HepG2 (cell line): ENCODE measurements around the gene PIK3CG. TPM values are rescaled to one million over a fixed set of nuclear protein-coding genes. Genes with fewer than 3 reads are reported as not detected.

Experiments used
- HNRNPL ChIP-seq: fragments of 200-400 bp; formaldehyde crosslinking; IDR thresholded peaks from 2 replicates; pipeline ENCODE4 v1.6.1; 2017; ENCODE audit warnings: mild to moderate bottlenecking, low read depth, low read length
- ZNF567 ChIP-seq: sonication (generic); formaldehyde crosslinking; IDR thresholded peaks from 2 replicates; pipeline ENCODE4 v1.8.1; 2023; ENCODE audit warnings: mild to moderate bottlenecking, missing genetic modification reagents, borderline replicate concordance
- ZNF574 ChIP-seq: sonication (generic); formaldehyde crosslinking; IDR thresholded peaks from 2 replicates; pipeline ENCODE4 v1.4.0; 2020; ENCODE audit warnings: missing genetic modification reagents
- polyA plus RNA-seq, 8 experiments: library from polyadenylated mRNA; depleted of rRNA in 3 of 8; stranded (reverse) in 7 of 8; unstranded in 1 of 8; fragments of >200 nt; fragmentation: Illumina TruSeq in 4 of 8; extraction: Trizol in 4 of 8; gene quantifications; 2 replicates each; pipeline versions ENCODE4 v1.2.1 to v1.2.3, GENCODE V29; 2011 to 2016; ENCODE audit warnings: low read depth in 4 of 8, missing spikeins in 1 of 8, mixed read lengths in 1 of 8; ENCODE audit not compliant: insufficient read depth in 1 of 8
- total RNA-seq, 5 experiments: library from RNA; depleted of rRNA; stranded (reverse); fragments of >200 nt; fragmentation: Illumina TruSeq; extraction: Trizol; gene quantifications; 2 replicates each; pipeline ENCODE4 v1.2.3, GENCODE V29; 2016; ENCODE audit warnings: low read depth in 1 of 5
- TF ChIP-seq, protein P1 (sequence below): sonication (generic); formaldehyde crosslinking; IDR thresholded peaks from 2 replicates; pipeline ENCODE4 v1.4.0; 2020; ENCODE audit warnings: missing genetic modification reagents

PIK3CG gene
- total and polyA plus RNA-seq, 2 of the 13 experiments (the other 11 are each of a cell fraction or from before 2014, with no cell fraction given): not detected

DNA sequence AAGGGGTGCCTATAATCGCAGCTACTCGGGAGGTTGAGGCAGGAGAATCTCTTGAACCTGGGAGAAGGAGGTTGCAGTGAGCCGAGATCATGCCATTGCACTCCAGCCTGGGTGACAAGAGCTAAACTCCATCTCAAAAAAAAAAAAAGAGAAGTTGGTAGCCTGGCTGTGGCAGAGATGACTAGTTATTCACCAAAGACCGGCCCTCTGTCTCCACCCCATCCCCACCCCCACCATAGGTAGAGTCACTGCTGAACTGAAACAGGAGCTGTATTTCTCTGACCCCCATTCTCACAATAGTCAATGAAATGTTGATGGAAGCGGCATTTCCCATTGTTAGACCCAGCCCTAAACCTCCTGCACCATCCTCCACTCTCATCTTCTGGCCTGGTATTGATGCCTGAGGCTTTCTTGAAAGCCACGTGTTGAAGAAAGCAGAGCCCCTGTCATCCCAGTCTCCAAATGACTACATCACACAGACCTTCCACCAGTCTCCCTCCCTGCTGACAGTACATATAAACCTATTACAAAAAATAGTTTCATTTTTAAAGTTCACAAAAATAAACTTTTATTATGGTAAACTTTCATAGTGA is 9.4 kb upstream of the PIK3CG start (continued):
- TF ChIP-seq, protein P1, sequence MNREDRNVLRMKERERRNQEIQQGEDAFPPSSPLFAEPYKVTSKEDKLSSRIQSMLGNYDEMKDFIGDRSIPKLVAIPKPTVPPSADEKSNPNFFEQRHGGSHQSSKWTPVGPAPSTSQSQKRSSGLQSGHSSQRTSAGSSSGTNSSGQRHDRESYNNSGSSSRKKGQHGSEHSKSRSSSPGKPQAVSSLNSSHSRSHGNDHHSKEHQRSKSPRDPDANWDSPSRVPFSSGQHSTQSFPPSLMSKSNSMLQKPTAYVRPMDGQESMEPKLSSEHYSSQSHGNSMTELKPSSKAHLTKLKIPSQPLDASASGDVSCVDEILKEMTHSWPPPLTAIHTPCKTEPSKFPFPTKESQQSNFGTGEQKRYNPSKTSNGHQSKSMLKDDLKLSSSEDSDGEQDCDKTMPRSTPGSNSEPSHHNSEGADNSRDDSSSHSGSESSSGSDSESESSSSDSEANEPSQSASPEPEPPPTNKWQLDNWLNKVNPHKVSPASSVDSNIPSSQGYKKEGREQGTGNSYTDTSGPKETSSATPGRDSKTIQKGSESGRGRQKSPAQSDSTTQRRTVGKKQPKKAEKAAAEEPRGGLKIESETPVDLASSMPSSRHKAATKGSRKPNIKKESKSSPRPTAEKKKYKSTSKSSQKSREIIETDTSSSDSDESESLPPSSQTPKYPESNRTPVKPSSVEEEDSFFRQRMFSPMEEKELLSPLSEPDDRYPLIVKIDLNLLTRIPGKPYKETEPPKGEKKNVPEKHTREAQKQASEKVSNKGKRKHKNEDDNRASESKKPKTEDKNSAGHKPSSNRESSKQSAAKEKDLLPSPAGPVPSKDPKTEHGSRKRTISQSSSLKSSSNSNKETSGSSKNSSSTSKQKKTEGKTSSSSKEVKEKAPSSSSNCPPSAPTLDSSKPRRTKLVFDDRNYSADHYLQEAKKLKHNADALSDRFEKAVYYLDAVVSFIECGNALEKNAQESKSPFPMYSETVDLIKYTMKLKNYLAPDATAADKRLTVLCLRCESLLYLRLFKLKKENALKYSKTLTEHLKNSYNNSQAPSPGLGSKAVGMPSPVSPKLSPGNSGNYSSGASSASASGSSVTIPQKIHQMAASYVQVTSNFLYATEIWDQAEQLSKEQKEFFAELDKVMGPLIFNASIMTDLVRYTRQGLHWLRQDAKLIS (CRISPR knock-in tag): no peak
- TF ChIP-seq ZNF574 (CRISPR knock-in tag): no peak
- TF ChIP-seq HNRNPL: no peak
- no peak for TF ChIP-seq ZNF567 (CRISPR knock-in tag)
